Astrocyte (in vitro differentiated cells and primary cell): ENCODE measurements around the gene TYW3. TPM values are rescaled to one million over a fixed set of nuclear protein-coding genes. Genes with fewer than 3 reads are reported as not detected.

Source experiments
- DNase-seq: peaks from one replicate; pipeline ENCODE4 v3.0.0-alpha.2; 2010; ENCODE audit warnings: low read depth
- FAIRE-seq: peaks from 2 replicates; lab custom pipeline; 2011; peaks lifted over from hg19 to GRCh38; lab: Jason Lieb, UNC
- H2AFZ ChIP-seq: 2 replicates; pipeline ENCODE4 v1.6.0; 2012; ENCODE audit warnings: low read depth, low read length, inconsistent platforms
- H3K27ac ChIP-seq: 2 replicates; pipeline ENCODE4 v1.5.1; 2011; ENCODE audit warnings: low read depth, low read length, inconsistent platforms
- H3K27me3 ChIP-seq: 2 replicates; pipeline ENCODE4 v1.6.0; 2011; ENCODE audit warnings: low read length, inconsistent platforms; ENCODE audit not compliant: insufficient read depth
- H3K36me3 ChIP-seq: 2 replicates; pipeline ENCODE4 v1.5.1; 2011; ENCODE audit warnings: low read length, inconsistent platforms; ENCODE audit not compliant: insufficient read depth
- H3K4me1 ChIP-seq: 2 replicates; pipeline ENCODE4 v1.5.1; 2011; ENCODE audit warnings: low read length, inconsistent platforms; ENCODE audit not compliant: insufficient read depth
- H3K4me2 ChIP-seq: 2 replicates; pipeline ENCODE4 v1.6.0; 2012; ENCODE audit warnings: low read length, inconsistent platforms
- H3K4me3 ChIP-seq: 2 replicates; pipeline ENCODE4 v1.5.1; 2011; ENCODE audit warnings: low read depth, mild to moderate bottlenecking, low read length, inconsistent platforms; ENCODE audit not compliant: insufficient read depth
- H3K79me2 ChIP-seq: 2 replicates; pipeline ENCODE4 v1.6.0; 2012; ENCODE audit warnings: mild to moderate bottlenecking, low read length, inconsistent platforms; ENCODE audit not compliant: insufficient read depth
- H3K9ac ChIP-seq: 2 replicates; pipeline ENCODE4 v1.6.0; 2012; ENCODE audit warnings: mild to moderate bottlenecking, low read length, inconsistent platforms
- H3K9me3 ChIP-seq: 2 replicates; pipeline ENCODE4 v1.5.1; 2012; ENCODE audit warnings: low read depth, mild to moderate bottlenecking, low read length, inconsistent platforms; ENCODE audit not compliant: insufficient read depth
- H4K20me1 ChIP-seq: 2 replicates; pipeline ENCODE4 v1.6.0; 2012; ENCODE audit warnings: low read length, inconsistent platforms; ENCODE audit not compliant: insufficient read depth
- H3K27ac Mint-ChIP-seq: one replicate; pipeline ENCODE4 v1.8.0; 2021; ENCODE audit warnings: mild to moderate bottlenecking, mixed read lengths; ENCODE audit not compliant: unreplicated experiment
- H3K27me3 Mint-ChIP-seq: one replicate; pipeline ENCODE4 v1.8.0; 2021; ENCODE audit warnings: low read depth, mixed read lengths; ENCODE audit not compliant: unreplicated experiment
- H3K36me3 Mint-ChIP-seq: one replicate; pipeline ENCODE4 v1.8.0; 2021; ENCODE audit warnings: low read depth, mixed read lengths; ENCODE audit not compliant: unreplicated experiment
- H3K4me1 Mint-ChIP-seq: one replicate; pipeline ENCODE4 v1.8.0; 2021; ENCODE audit warnings: low read depth, mixed read lengths; ENCODE audit not compliant: unreplicated experiment
- H3K4me3 Mint-ChIP-seq: one replicate; pipeline ENCODE4 v1.8.0; 2021; ENCODE audit warnings: mild to moderate bottlenecking, moderate library complexity, mixed read lengths; ENCODE audit not compliant: unreplicated experiment
- H3K9me3 Mint-ChIP-seq: one replicate; pipeline ENCODE4 v1.8.0; 2021; ENCODE audit warnings: mild to moderate bottlenecking, mixed read lengths; ENCODE audit not compliant: unreplicated experiment
- EZH2 ChIP-seq: IDR thresholded peaks from 2 replicates; pipeline ENCODE4 v1.6.1; 2012; ENCODE audit warnings: mild to moderate bottlenecking, low read length, inconsistent platforms; ENCODE audit not compliant: insufficient read depth
- total RNA-seq: library from RNA; stranded (reverse); gene quantifications from 2 replicates; pipeline ENCODE4 v1.2.1, GENCODE V29; 2021
- TF ChIP-seq, protein P1 (sequence below): IDR thresholded peaks from 2 replicates; pipeline ENCODE4 v1.5.1; 2011; ENCODE audit warnings: low read depth, mild to moderate bottlenecking, inconsistent platforms, low read length, moderate library complexity; ENCODE audit not compliant: insufficient read depth

The TYW3 gene
- total RNA-seq, 1 donor from 2014 or later = 19.4 TPM

GRCh38 chr1:74726063-74726462 lies 6.9 kb upstream of the TYW3 start:
- H3K27ac ChIP-seq = no peak overlapping the region
- Mint-ChIP-seq H3K36me3 (peaks cover 16% of the 10 kb centered on the region), H3K4me3 (no peak overlapping the region), H3K4me1 (peaks cover 17% of the 10 kb centered on the region), H3K27me3 (no peaks in the 10 kb centered on the region), H3K9me3 (peaks cover 5% of the 10 kb centered on the region), H3K27ac (no peak overlapping the region)
- FAIRE-seq = no peak
- peaks cover 17% of the 10 kb centered on the region for H3K36me3 ChIP-seq
- no peak overlapping the region for H2AFZ ChIP-seq
- H3K27me3 ChIP-seq = no peaks in the 10 kb centered on the region
- no peak overlapping the region for H3K4me3 ChIP-seq
- H3K4me1 ChIP-seq = peaks cover 8% of the 10 kb centered on the region
- peaks cover 27% of the 10 kb centered on the region for H3K79me2 ChIP-seq
- H3K9ac ChIP-seq = no peak overlapping the region
- H3K9me3 ChIP-seq = peaks cover 5% of the 10 kb centered on the region
- TF ChIP-seq, protein P1, sequence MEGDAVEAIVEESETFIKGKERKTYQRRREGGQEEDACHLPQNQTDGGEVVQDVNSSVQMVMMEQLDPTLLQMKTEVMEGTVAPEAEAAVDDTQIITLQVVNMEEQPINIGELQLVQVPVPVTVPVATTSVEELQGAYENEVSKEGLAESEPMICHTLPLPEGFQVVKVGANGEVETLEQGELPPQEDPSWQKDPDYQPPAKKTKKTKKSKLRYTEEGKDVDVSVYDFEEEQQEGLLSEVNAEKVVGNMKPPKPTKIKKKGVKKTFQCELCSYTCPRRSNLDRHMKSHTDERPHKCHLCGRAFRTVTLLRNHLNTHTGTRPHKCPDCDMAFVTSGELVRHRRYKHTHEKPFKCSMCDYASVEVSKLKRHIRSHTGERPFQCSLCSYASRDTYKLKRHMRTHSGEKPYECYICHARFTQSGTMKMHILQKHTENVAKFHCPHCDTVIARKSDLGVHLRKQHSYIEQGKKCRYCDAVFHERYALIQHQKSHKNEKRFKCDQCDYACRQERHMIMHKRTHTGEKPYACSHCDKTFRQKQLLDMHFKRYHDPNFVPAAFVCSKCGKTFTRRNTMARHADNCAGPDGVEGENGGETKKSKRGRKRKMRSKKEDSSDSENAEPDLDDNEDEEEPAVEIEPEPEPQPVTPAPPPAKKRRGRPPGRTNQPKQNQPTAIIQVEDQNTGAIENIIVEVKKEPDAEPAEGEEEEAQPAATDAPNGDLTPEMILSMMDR = no peak
- no peak for TF ChIP-seq EZH2
- H3K4me2 ChIP-seq = no peak overlapping the region
- no peaks in the 10 kb centered on the region for H4K20me1 ChIP-seq
- no peak for DNase-seq

- no peak for FAIRE-seq
- no peak overlapping the region for H3K27ac ChIP-seq
Observed at GRCh38 chr1:74728736-74729135, 4.2 kb upstream of the TYW3 start.

More at GRCh38 chr1:74728736-74729135, 4.2 kb upstream of the TYW3 start:
- Mint-ChIP-seq H3K4me3 (no peak overlapping the region), H3K36me3 (peaks cover 10% of the 10 kb centered on the region), H3K27me3 (no peaks in the 10 kb centered on the region), H3K27ac (no peak overlapping the region), H3K9me3 (peaks cover 6% of the 10 kb centered on the region), H3K4me1 (peaks cover 25% of the 10 kb centered on the region)
- peaks cover 5% of the 10 kb centered on the region for H3K9me3 ChIP-seq
- no peak for TF ChIP-seq EZH2
- TF ChIP-seq, protein P1 = no peak
- peaks cover 43% of the 10 kb centered on the region for H3K79me2 ChIP-seq
- H3K4me2 ChIP-seq = no peak overlapping the region
- no peak overlapping the region for H3K9ac ChIP-seq
- H4K20me1 ChIP-seq = no peaks in the 10 kb centered on the region
- no peak for DNase-seq
- no peaks in the 10 kb centered on the region for H3K27me3 ChIP-seq
- no peaks in the 10 kb centered on the region for H3K36me3 ChIP-seq
- H3K4me1 ChIP-seq = peaks cover 13% of the 10 kb centered on the region
- H2AFZ ChIP-seq = no peak overlapping the region
- no peak overlapping the region for H3K4me3 ChIP-seq
